ENCODE measurements around the gene LRIG3.

GRCh38 chr12:58926586-58926985, 6.3 kb upstream of the LRIG3 start:
- TF ChIP-seq CTCF (IDR thresholded peaks at IDR 0.05; ENCODE audit: poor library complexity, severe bottlenecking) (no peak), SMC3 (conservative IDR thresholded peaks at IDR 0.05; ENCODE audit: poor library complexity) (no peak), RAD21 (conservative IDR thresholded peaks at IDR 0.05) (no peak), POLR2AphosphoS5 (IDR thresholded peaks at IDR 0.05) (no peak), EP300 (conservative IDR thresholded peaks at IDR 0.05; ENCODE audit: poor library complexity, severe bottlenecking) (no peak), MXI1 (conservative IDR thresholded peaks at IDR 0.05; ENCODE audit: poor library complexity, severe bottlenecking) (no peak), REST (IDR thresholded peaks at IDR 0.05; ENCODE audit: borderline replicate concordance) (no peak)
